Activated T-helper 1 cell treated with anti-CD3 and anti-CD28 coated beads, Interleukin-12 subunit alpha, Interleukin-12 subunit beta, Interleukin-2, Interleukin-4 antibody, amounts not matched to agents 30 ng/mL and 10 ng/mL and 1 ng/mL, durations not matched to agents 14 hours and 24 hours and 36 hours (primary cell): Measurements from ENCODE around the gene NPHP4. TPM values are rescaled to one million over a fixed set of nuclear protein-coding genes. Genes with fewer than 3 reads are reported as not detected.
"Not testable (repeated sequence)": the region's sequence is repeated elsewhere in the genome, so short reads cannot be mapped to it uniquely, and the experiment has no call there.

Source experiments
- DNase-seq: peaks from one replicate; pipeline ENCODE4 v3.0.0; 2021; ENCODE audit warnings: low spot score
- H3K27ac Mint-ChIP-seq: one replicate; pipeline ENCODE4 v1.8.0; 2021; ENCODE audit warnings: mild to moderate bottlenecking, mixed read lengths
- H3K27me3 Mint-ChIP-seq: one replicate; pipeline ENCODE4 v1.8.0; 2022; ENCODE audit warnings: mild to moderate bottlenecking, moderate library complexity, mixed read lengths; ENCODE audit not compliant: insufficient read depth
- H3K36me3 Mint-ChIP-seq: one replicate; pipeline ENCODE4 v1.8.0; 2021; ENCODE audit warnings: low read depth, mixed read lengths
- H3K4me1 Mint-ChIP-seq: one replicate; pipeline ENCODE4 v1.8.0; 2021; ENCODE audit warnings: low read depth, mixed read lengths
- H3K4me3 Mint-ChIP-seq: one replicate; pipeline ENCODE4 v1.8.0; 2021; ENCODE audit warnings: mild to moderate bottlenecking, moderate library complexity, mixed read lengths
- H3K9me3 Mint-ChIP-seq: one replicate; pipeline ENCODE4 v1.8.0; 2021; ENCODE audit warnings: mixed read lengths
- intact Hi-C: fragments of 100-400 bp; cut with micrococcal nuclease; formaldehyde crosslinking; loops from one replicate; pipeline ENCODE4 v1.15.1; 2024
- total RNA-seq: library from RNA; stranded (reverse); gene quantifications from 2 replicates; pipeline ENCODE4 v1.2.3, GENCODE V29; 2022

Gene NPHP4
- total RNA-seq, 1 donor from 2014 or later = 18.3 TPM

DNA sequence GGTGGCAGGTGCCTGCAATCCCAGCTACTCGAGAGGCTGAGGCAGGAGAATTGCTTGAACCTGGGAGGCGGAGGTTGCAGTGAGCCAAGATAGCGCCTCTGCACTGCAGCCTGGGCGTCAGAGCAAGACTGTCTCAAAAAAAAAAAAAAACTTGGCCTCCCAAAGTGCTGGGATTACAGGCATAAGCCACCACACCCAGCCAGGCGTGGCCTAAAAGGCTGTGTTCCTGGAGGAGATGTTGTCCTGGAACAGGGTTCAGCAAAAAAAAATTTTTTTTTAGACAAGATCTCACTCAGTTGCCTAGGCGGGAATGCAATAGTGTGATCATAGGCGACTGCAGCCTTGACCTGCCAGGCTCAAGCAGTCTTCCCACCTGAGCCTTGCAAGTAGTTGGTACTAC, 25.4 kb upstream of the NPHP4 start:
- peaks cover 25% of the 10 kb centered on the region for H3K36me3 Mint-ChIP-seq
- H3K4me3 Mint-ChIP-seq, H3K4me1 Mint-ChIP-seq, intact Hi-C loops, DNase-seq, H3K9me3 Mint-ChIP-seq, H3K27me3 Mint-ChIP-seq, H3K27ac Mint-ChIP-seq: not testable (repeated sequence)

GRCh38 chr1:6016191-6016865, 24.1 kb upstream of the NPHP4 start:
- DNase-seq = no peak
- no peaks in the 10 kb centered on the region for H3K4me1 Mint-ChIP-seq
- H3K27ac Mint-ChIP-seq = no peak overlapping the region
- peaks cover 25% of the 10 kb centered on the region for H3K36me3 Mint-ChIP-seq
- no peak overlapping the region for H3K4me3 Mint-ChIP-seq
- no peaks in the 10 kb centered on the region for H3K27me3 Mint-ChIP-seq
- intact Hi-C loops = no loop called here
- no peaks in the 10 kb centered on the region for H3K9me3 Mint-ChIP-seq

GRCh38 chr1:6014130-6014999, 22.1 kb upstream of the NPHP4 start:
- no peak overlapping the region for H3K27ac Mint-ChIP-seq
- H3K9me3 Mint-ChIP-seq = no peaks in the 10 kb centered on the region
- DNase-seq = no peak
- intact Hi-C loops = no loop called here
- peaks cover 19% of the 10 kb centered on the region for H3K36me3 Mint-ChIP-seq
- H3K27me3 Mint-ChIP-seq = no peaks in the 10 kb centered on the region
- H3K4me1 Mint-ChIP-seq = no peaks in the 10 kb centered on the region
- H3K4me3 Mint-ChIP-seq = no peak overlapping the region

DNA sequence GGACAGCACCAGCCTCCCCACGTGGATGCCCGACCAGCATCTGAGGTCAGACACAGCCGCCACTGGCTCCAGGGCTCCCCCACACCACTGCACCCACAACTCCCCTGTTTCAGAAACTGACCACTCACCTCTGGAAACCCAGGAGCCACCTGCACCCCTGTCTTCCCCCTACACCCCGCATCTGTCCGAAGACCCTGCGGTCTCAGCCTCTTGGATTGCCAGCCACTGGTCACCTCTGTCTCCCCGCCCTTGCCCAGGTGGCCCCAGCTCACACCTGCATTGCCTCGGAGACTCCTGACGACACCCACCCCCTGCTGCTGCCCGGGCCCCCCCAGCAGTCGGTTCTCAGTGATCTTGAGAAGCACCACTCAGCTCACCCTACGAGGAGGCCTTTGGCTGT, 21.3 kb upstream of the NPHP4 start:
- intact Hi-C loops = no loop called here

DNA sequence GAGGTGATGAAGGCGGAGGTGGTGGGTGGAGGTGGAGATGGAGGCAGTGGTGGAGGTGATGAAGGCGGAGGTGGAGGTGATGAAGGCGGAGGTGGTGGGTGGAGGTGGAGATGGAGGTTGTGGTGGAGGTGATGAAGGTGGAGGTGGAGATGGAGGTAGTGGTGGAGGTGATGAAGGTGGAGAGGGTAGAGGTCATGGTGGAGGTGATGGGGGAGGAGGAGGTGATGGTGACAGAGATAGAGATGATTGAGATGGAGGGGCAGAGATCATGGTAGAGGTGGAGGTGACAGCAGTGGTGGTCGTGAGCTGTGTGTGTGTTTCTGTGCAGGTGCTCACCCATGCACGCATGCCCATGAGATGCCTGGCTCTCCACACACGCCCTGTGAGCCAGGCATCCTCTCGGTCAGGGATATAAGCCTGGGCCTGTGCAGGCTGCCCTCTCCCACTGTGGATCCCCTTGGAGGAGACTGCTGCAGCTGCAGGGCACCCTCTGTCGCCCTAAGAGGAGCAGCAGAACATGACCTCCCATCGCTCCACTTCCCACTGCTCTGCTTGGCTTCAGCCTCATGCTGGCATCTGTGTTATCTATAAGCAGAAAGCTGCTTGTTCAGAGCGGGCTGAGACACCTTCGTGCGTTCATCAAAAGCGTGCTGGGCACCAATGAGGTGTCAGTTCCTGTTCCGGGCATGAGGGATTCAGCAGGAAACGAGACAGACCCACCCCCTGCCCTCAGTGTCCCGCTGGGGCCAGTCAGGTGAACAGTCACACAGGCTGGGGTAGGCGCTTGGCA, 20.5 kb upstream of the NPHP4 start:
- peak overlapping the region; percentile 61 for H3K27ac Mint-ChIP-seq
- no peak overlapping the region for H3K4me3 Mint-ChIP-seq
- H3K9me3 Mint-ChIP-seq = no peaks in the 10 kb centered on the region
- no peak for DNase-seq
- no peaks in the 10 kb centered on the region for H3K27me3 Mint-ChIP-seq
- no peaks in the 10 kb centered on the region for H3K4me1 Mint-ChIP-seq
- intact Hi-C loops = no loop called here
- peaks cover 18% of the 10 kb centered on the region for H3K36me3 Mint-ChIP-seq

More for the DNA sequence above, 21.3 kb upstream of the NPHP4 start:
- Mint-ChIP-seq H3K4me3 (no peak overlapping the region), H3K9me3 (no peaks in the 10 kb centered on the region), H3K4me1 (no peaks in the 10 kb centered on the region), H3K27me3 (no peaks in the 10 kb centered on the region), H3K27ac (no peak overlapping the region), H3K36me3 (peaks cover 18% of the 10 kb centered on the region)
- no peak for DNase-seq

GRCh38 chr1:6011946-6012258, 19.7 kb upstream of the NPHP4 start:
- H3K9me3 Mint-ChIP-seq = no peaks in the 10 kb centered on the region
- H3K4me3 Mint-ChIP-seq = no peak overlapping the region
- no peaks in the 10 kb centered on the region for H3K27me3 Mint-ChIP-seq
- peaks cover 18% of the 10 kb centered on the region for H3K36me3 Mint-ChIP-seq
- H3K4me1 Mint-ChIP-seq = no peaks in the 10 kb centered on the region
- intact Hi-C loops = no loop called here
- DNase-seq = no peak
- H3K27ac Mint-ChIP-seq = peak overlapping the region; percentile 61

DNA sequence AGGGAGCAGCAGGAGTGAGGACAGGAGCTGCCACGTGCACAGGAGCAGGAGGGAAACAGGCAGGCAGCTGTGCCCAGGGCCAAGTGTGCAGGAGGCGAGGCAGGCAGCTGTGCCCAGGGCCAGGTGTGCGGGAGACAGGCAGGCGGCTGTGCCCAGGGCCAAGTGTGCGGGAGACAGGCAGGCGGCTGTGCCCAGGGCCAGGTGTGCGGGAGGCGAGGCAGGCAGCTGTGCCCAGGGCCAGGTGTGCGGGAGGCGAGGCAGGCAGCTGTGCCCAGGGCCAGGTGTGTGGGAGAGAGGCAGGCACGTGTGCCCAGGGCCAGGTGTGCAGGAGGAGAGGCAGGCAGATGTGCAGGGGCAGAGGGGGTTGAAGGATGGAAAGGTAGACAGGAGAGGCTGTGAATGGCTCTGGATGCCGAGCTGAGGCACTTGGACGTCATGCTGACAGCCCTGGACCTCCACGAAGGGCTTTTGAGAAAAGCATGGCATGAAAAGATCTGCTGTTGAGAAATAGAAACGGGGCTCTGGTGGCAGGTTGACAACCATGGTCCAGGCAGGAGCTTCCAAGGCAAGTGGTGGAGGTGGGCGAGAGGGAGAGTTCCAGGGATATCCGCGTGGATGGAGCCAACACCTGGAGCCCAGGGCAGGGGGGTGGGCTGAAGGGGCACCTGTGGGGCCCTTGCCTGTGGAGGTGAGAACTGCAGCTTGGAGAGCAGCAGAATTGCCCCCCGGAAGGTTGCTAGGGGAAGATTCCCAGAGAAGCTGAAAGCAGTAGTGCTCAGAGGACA, 19.1 kb upstream of the NPHP4 start:
- H3K9me3 Mint-ChIP-seq = no peaks in the 10 kb centered on the region
- H3K27ac Mint-ChIP-seq = peak overlapping the region; percentile 77
- H3K36me3 Mint-ChIP-seq = peaks cover 18% of the 10 kb centered on the region
- intact Hi-C loops = no loop called here
- DNase-seq = no peak
- H3K27me3 Mint-ChIP-seq = no peaks in the 10 kb centered on the region
- no peak overlapping the region for H3K4me3 Mint-ChIP-seq
- H3K4me1 Mint-ChIP-seq = no peaks in the 10 kb centered on the region

- Mint-ChIP-seq H3K36me3 (peaks cover 18% of the 10 kb centered on the region), H3K4me3 (no peak overlapping the region), H3K27me3 (no peaks in the 10 kb centered on the region), H3K27ac (peak overlapping the region; percentile 77), H3K4me1 (no peaks in the 10 kb centered on the region), H3K9me3 (no peaks in the 10 kb centered on the region)
- intact Hi-C loops = no loop called here
- no peak for DNase-seq
Measured at GRCh38 chr1:6010554-6010953, 18.3 kb upstream of the NPHP4 start.

DNA sequence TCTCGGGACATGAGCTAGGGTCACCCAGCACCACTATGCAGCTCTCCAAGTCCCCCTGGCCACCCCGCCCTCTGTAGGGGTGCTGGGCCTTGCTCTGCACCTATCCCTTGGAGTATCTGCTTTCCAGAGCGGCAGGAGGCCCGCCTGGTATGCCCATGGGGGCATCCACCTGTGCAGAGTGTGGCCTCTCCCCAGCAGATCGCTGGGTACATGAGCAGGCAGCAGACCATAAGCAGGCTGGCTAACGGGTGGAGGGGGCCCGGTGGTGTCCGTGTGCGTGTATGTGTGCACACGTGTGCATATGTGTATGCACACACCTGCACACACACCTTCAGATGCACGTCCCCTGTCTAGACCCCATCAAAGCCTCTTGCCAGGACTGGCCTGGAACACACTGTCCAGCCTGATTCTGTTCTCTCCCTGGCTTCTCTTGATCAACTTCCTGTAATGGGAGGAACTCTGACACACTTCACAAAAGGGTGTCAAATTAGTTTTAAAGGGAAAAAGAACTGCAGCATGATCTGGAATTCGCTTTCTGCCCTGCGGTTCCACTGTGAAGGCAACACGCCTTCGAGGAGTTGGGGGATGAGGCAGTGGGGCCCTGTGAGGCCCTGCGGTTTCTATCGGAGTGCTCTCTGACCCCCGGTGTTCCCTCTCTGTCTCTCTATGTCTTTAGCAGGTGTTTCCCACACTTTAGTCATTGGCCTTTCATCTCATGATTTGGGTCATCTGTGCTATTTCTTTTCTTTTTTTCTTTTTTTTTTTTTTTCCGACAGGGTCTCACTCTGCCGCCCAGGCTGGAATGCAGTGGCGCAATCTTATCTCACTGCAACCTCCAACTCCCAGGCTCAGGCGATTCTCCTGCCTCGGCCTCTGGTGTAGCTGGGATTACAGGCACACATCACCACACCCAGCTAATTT, 17.2 kb upstream of the NPHP4 start:
- Mint-ChIP-seq H3K27ac (peak overlapping the region; percentile 11), H3K4me1 (no peaks in the 10 kb centered on the region), H3K9me3 (no peaks in the 10 kb centered on the region), H3K36me3 (peaks cover 14% of the 10 kb centered on the region), H3K27me3 (no peaks in the 10 kb centered on the region), H3K4me3 (no peak overlapping the region)
- intact Hi-C loops = no loop called here
- no peak for DNase-seq

DNA sequence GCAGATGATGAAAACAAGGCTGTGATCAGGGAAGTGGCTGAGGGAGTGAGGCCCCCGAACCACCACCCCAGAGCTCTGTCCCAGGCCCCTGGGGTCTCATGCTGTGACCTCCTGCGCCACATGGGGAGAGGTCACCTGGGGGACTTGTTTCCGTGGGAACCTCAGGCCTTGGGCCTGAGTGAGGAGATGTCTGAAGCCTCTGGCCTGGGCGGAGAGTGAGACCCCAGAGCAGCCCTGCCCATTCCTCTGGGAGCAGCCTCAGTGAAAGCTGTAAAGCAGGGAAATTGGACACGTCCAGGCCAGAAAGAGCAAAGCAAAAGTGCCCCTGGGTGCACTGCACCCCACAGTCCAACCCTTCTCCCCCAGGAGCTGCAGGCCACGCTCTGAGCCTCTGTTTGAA, 16.5 kb upstream of the NPHP4 start:
- Mint-ChIP-seq H3K4me1 (no peaks in the 10 kb centered on the region), H3K36me3 (peaks cover 7% of the 10 kb centered on the region), H3K4me3 (no peak overlapping the region), H3K27ac (no peak overlapping the region), H3K9me3 (no peaks in the 10 kb centered on the region), H3K27me3 (no peaks in the 10 kb centered on the region)
- no peak for DNase-seq
- intact Hi-C loops = no loop called here

DNA sequence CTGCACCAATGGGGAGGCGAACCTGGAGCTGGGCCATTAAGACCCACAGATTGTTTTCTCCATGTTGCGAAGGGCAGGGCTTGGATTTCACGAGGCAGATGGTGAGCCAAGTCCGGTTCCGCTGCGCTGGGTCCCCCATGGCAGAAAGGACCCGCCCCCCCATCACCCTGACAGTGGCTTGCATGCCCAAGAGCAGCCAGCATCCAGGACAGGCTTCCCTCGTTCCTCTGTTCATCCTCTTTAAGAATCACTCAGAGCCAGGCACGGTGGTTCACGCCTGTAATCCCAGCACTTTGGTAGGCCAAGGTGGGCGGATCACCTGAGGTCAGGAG, 15.8 kb upstream of the NPHP4 start:
- no peaks in the 10 kb centered on the region for H3K27me3 Mint-ChIP-seq
- H3K36me3 Mint-ChIP-seq = peaks cover 5% of the 10 kb centered on the region
- no peak overlapping the region for H3K27ac Mint-ChIP-seq
- DNase-seq = no peak
- no peak overlapping the region for H3K4me3 Mint-ChIP-seq
- H3K9me3 Mint-ChIP-seq = no peaks in the 10 kb centered on the region
- intact Hi-C loops = no loop called here
- no peaks in the 10 kb centered on the region for H3K4me1 Mint-ChIP-seq
